Measurements from ENCODE around the gene PCDHA4.

Gene PCDHA4

DNA sequence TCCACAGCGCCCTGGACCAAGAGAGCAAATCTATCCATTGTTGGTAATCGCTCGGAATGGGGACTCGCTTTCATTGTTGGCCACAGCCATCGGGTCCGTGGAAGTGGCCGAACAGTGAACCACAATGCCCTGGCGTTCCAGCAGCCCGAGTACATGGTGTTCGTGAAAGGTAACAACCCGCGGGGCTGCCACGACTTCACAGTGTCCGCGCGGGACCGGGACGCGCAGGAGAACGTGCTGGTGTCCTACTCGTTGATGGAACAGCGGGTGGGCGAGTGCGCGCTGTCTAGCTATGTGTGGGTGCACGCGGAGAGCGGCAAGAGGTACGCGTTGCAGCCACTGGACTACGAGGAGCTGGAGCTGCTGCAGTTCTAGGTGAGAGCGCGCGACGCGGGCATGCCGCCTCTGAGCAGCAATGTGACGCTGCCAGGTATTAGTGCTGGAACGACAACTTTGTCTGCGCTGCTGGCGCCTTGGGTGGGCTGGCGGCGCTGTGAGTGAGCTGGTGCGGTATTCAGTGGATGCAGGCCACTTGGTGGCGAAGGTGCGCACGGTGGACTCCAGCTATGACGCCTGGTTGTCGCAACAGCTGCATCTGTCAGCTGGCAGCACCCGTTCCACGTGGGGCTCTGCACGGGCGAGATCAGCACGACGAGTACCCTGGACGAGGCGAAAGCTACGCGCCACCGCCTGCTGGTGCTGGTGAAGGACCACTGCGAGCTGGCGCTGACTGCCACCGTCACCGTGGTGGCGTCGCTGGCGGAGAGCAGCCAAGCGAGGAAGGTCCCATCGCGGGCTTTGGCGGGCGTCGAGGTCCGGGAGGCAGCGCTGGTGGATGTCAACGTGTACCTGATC, 55.8 kb downstream of the PCDHA4 start:
- DNase-seq, result no peak
